Measurements from ENCODE around the gene RGS12. TPM values are rescaled to one million over a fixed set of nuclear protein-coding genes. Genes with fewer than 3 reads are reported as not detected.
A peak's percentile ranks its signal among the peaks of the same experiment; 100 is the strongest.

The RGS12 gene
- total RNA-seq, 1 donor from 2014 or later = 102 TPM

- TF ChIP-seq CTCF (IDR thresholded peaks at IDR 0.05; ENCODE audit: unreplicated experiment) = no peak
- peaks cover 28% of the 10 kb centered on the region for H3K4me1 Mint-ChIP-seq (ENCODE audit: low read depth)
- DNase-seq (ENCODE audit: low spot score, unreplicated experiment) = no peak
- no peaks in the 10 kb centered on the region for H3K27me3 Mint-ChIP-seq
- H3K9me3 Mint-ChIP-seq (ENCODE audit: low read depth) = no peaks in the 10 kb centered on the region
- H3K36me3 Mint-ChIP-seq (ENCODE audit: insufficient read depth) = peaks cover 16% of the 10 kb centered on the region
- peak overlapping the region; percentile 77 for H3K27ac Mint-ChIP-seq
- H3K4me3 Mint-ChIP-seq (ENCODE audit: low read depth) = no peak overlapping the region
These were observed 46.2 kb downstream of the RGS12 start for GRCh38 chr4:3338976-3339531.

GRCh38 chr4:3339577-3339976 lies 46.8 kb downstream of the RGS12 start:
- Mint-ChIP-seq H3K36me3 (ENCODE audit: insufficient read depth) (peaks cover 16% of the 10 kb centered on the region), H3K27me3 (no peaks in the 10 kb centered on the region), H3K4me3 (ENCODE audit: low read depth) (no peak overlapping the region), H3K9me3 (ENCODE audit: low read depth) (no peaks in the 10 kb centered on the region), H3K4me1 (ENCODE audit: low read depth) (peaks cover 28% of the 10 kb centered on the region), H3K27ac (no peak overlapping the region)
- TF ChIP-seq CTCF (IDR thresholded peaks at IDR 0.05; ENCODE audit: unreplicated experiment) = no peak
- no peak for DNase-seq (ENCODE audit: low spot score, unreplicated experiment)

- H3K4me1 Mint-ChIP-seq (ENCODE audit: low read depth) = peaks cover 25% of the 10 kb centered on the region
- H3K36me3 Mint-ChIP-seq (ENCODE audit: insufficient read depth) = peaks cover 16% of the 10 kb centered on the region
- no peak for DNase-seq (ENCODE audit: low spot score, unreplicated experiment)
- no peak for TF ChIP-seq CTCF (IDR thresholded peaks at IDR 0.05; ENCODE audit: unreplicated experiment)
- H3K27me3 Mint-ChIP-seq = no peaks in the 10 kb centered on the region
- no peaks in the 10 kb centered on the region for H3K9me3 Mint-ChIP-seq (ENCODE audit: low read depth)
- no peak overlapping the region for H3K4me3 Mint-ChIP-seq (ENCODE audit: low read depth)
- H3K27ac Mint-ChIP-seq = no peak overlapping the region
These were observed 47.3 kb downstream of the RGS12 start for GRCh38 chr4:3340038-3340699.

- Mint-ChIP-seq H3K36me3 (ENCODE audit: insufficient read depth) (peaks cover 16% of the 10 kb centered on the region), H3K9me3 (ENCODE audit: low read depth) (no peaks in the 10 kb centered on the region), H3K4me3 (ENCODE audit: low read depth) (no peak overlapping the region), H3K27ac (no peak overlapping the region), H3K4me1 (ENCODE audit: low read depth) (peaks cover 25% of the 10 kb centered on the region), H3K27me3 (no peaks in the 10 kb centered on the region)
- DNase-seq (ENCODE audit: low spot score, unreplicated experiment) = no peak
- no peak for TF ChIP-seq CTCF (IDR thresholded peaks at IDR 0.05; ENCODE audit: unreplicated experiment)
These were observed 47.9 kb downstream of the RGS12 start for GRCh38 chr4:3340700-3341083.

GRCh38 chr4:3341760-3342159 lies 48.9 kb downstream of the RGS12 start:
- H3K4me3 Mint-ChIP-seq (ENCODE audit: low read depth) = no peak overlapping the region
- peaks cover 15% of the 10 kb centered on the region for H3K36me3 Mint-ChIP-seq (ENCODE audit: insufficient read depth)
- no peaks in the 10 kb centered on the region for H3K9me3 Mint-ChIP-seq (ENCODE audit: low read depth)
- H3K4me1 Mint-ChIP-seq (ENCODE audit: low read depth) = peaks cover 25% of the 10 kb centered on the region
- H3K27ac Mint-ChIP-seq = peak overlapping the region; percentile 18
- DNase-seq (ENCODE audit: low spot score, unreplicated experiment) = no peak
- TF ChIP-seq CTCF (IDR thresholded peaks at IDR 0.05; ENCODE audit: unreplicated experiment) = no peak
- H3K27me3 Mint-ChIP-seq = no peaks in the 10 kb centered on the region

Data from progenitor cell of endocrine pancreas (in vitro differentiated cells).